Activated CD8-positive, alpha-beta memory T cell treated with anti-CD3 and anti-CD28 coated beads for 24 hours (primary cell): ENCODE data around the gene NUP214.
A peak's percentile ranks its signal among the peaks of the same experiment; 100 is the strongest.
"Not testable (repeated sequence)": the region's sequence is repeated elsewhere in the genome, so short reads cannot be mapped to it uniquely, and the experiment has no call there.

Source experiments
- DNase-seq: peaks from one replicate; pipeline ENCODE4 v3.0.0-alpha.2; 2020

NUP214 gene

DNA sequence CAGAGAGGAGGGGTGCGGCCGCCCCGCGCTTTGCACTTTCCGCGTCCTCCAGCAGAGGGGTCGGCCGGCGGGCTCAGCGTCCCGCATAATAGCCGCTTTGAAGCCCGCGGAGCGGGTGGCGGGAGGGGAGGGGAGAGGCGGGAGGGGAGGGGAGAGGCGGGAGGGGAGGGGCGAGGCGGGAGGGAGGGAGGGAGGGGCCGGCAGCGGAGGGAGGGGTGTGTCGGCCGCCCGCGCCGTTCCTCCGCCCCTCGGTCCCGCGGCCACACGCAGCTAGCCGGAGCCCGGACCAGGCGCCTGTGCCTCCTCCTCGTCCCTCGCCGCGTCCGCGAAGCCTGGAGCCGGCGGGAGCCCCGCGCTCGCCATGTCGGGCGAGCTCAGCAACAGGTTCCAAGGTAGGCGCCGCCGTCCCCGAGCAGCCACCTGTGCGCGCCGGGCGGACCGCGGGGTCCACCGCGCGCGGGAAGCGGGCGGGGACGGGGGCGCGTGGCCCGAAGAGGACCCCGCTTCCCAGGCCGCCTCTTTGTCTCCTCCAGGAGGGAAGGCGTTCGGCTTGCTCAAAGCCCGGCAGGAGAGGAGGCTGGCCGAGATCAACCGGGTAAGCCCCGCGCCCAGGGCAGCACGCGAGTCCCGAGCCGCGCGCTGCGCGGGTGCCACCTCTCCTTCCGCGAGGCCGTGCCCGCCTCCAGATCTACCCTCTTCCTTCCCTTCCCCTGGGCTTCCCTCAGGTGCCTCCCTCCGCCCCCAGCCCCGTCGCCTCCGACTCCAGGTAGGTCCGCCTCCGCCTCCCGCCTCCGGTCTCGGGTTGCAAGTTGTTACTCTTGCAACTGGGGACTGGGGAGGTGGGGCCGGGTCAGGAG, 28.9 kb upstream of the NUP214 start, which contains the start of gene AIF1L:
Gene AIF1L, plus strand, starts transcription at position 263 of the 857 bp plus-strand sequence. Its CDS starts 99 bp downstream, at position 362.
- peak; percentile 59 for DNase-seq

DNA sequence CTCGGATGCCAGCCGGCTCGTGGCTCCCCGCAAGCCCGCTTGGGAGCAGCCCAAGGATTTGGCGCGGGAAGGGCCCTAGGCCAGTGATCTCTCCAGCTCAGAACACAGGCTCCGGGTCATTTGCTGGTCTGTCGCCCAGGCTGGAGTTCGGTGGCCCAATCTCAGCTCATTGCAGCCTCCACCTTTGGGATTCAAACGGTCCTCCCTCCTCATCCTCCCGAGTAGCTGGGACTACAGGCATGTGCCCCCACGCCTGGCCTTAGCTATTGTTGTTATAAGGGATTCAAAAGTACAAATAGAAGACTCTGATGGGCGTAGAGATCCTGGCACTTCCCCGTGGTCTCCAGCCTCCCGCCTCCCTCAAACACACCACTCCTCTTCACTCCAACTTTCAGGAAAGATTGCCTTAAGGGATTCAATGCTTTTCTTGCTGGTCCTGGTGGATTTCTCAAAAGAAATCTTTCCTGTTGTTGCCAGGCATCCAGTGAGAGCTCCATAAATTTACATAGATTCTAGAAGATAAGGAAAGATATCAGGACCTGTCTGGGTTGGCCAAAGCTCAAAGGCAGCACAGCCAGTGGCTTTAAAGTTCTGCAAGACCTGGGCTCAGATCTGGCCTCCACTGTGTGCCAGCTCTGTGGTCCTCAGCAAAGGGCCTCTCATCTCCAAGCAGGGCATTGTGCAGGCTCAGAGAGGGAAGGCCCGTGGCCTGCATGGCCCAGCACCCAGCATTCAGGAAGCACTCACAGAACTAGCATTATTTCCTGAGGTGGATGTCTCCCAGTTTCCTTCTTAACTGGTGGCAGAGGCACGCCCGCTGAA, 28.0 kb upstream of the NUP214 start:
- no peak for DNase-seq

DNA sequence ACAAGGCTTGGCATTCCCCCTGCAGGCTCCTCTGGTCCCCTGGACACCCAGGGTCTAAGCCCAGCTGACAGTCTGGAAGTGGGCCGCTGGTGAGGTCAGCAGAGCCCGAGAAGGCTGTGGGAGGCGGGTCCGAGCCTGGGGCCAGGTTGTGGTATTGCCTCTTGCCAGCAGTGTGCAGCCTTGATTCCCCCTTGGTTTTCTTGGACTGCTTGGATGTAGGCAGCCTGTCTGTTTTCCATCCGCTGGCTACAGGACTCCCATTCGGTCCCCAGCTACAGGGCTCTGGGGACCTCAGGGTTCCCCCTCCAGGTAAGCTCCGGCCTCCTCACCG, 27.5 kb upstream of the NUP214 start:
- DNase-seq = no peak

DNA sequence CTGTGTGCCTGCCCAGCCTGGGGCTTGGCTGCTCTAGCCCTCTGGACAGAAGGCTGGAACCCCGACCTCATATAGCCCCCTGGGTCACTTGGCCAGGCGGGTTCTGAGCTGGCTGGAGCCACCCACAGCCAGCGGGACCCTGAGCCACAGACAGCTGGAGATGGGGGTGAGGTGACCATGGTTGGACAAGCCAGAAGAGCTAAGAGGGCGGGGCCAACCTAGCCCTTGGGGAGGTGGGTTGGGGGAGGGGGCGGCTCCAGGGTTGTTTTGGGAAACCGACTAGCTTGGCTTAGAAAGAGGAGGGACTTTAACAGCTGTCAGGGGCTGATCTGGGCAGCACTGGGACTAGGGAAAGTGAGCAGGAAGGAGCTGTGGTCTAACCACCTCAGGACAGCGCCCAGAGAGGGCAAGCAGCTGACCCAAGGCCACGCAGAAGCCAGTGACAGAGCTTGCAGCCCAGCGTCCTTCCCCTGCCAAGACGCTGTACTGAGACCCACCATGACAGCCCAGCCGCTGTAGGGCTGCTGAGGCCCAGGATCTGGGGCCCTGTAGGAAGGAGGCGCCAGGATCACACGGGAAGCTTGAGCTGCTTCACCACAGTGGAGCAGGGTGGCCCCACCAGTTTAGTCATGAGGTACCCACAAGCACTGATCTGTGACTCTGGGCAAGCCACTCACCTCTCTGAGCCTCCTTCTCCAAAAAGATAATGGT, 26.8 kb upstream of the NUP214 start:
- DNase-seq = no peak

DNA sequence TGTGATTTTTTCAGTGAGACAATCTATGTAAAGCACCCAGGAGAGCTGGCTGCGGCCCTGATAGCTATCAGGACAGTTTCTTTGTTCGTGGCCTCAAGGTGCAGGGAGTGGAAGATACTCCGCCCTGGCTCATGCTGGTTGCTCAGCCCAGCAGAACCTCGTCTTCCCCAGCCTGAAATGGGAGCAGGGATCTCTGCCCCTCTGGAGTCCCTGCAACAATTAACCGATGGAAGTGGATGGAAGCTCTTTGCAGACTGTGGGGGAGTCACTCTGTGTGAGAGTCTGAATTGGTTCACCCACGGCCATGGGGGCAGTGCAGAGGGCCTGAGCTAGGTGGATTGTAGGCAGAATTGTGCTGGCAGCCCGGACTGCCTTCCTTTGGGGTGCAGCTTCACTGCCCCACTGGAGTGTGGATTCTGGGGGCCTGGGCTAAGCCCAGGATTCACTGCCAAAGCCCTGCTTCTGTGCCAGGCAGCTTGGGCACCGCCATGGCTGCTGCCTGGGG, 26.2 kb upstream of the NUP214 start:
- DNase-seq = no peak

DNA sequence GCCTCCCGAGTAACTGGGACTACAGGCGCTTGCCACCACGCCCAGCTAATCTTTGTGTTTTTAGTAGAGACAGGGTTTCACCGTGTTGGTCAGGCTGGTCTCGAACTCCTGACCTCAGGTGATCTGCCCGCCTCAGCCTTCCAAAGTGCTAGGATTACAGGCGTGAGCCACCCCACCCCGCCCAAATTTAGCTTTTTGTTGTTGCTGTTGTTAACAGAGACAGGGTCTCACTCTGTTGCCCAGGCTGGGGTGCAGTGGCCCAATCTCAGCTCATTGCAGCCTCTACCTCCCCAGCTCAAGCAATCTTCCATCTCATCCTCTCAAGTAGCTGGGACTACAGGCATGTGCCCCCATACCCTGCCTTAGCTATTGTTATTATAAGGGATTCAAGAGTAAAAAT, 25.5 kb upstream of the NUP214 start:
- not testable (repeated sequence) for DNase-seq

DNA sequence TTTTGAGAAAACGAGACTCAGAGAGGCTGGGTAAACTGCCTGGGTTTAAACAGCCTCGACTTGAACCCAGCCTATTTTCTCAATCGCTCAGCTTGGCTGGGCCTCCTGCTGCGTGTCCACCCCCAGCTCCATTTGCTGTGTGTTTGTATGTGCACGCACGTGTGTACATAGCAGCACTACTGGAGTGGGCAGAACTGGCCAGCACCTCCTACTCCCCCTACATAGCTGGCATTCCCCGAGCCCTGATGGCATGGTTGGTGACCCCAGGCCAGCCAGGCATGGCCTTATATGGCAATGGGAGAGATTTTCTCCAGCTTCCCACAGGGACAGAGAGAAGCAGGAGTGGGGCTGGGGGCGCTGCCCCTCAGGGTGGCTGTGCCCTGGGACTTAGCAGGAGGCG, 24.9 kb upstream of the NUP214 start:
- DNase-seq = no peak

DNA sequence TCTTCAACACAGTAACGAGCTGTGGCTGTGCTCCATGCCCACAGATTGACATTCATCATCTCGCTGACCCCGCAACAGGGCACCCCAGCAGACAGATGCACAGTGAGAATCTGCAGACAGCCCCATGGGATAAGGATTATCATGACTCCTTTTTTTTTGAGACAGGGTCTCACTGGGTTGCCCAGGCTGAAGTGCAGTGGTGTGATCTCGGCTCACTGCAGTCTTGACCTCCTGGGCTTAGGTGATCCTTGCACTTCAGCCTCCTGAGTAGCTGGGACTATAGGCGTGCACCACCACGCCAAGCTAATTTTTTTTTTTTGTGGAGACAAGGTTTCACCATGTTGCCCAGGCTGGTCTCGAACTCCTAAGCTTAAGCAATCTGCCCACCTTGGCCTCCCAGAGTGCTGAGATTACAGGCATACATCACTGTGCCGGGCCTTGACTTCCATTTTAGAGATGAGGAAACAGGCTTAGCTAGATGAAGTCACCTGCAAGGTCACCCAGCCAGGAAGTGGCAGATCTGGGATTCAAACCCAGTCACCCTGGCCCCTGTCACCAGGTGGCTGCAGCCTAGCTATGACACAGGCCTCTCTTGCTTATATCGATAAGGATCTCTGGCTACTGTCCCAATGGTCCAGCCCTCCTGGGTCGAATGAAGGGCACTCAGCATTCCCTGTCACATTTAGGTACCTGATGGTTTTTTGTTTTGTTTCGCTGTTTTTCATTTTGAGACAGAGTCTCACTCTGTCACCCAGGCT, 24.0 kb upstream of the NUP214 start:
- no peak for DNase-seq

DNA sequence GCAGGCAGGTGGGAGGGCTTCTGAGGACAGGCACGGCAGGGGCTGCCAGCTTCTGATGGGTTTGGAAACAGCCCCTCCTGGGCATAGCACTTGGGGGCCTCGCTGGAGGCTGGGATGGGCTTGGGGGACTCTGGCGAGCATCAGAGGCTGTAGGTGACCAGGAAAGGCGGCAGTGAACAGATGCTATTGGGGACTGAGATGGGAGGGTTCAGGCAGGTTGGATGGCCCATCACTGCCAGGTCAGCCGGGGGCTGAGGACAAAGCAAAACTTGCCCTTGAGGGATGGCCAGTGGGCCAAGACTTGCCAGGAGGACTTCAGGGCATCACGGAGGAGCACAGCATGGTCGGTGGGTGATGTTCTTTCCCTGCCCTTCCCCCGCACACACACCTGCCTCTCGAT, 22.4 kb upstream of the NUP214 start:
- no peak for DNase-seq

DNA sequence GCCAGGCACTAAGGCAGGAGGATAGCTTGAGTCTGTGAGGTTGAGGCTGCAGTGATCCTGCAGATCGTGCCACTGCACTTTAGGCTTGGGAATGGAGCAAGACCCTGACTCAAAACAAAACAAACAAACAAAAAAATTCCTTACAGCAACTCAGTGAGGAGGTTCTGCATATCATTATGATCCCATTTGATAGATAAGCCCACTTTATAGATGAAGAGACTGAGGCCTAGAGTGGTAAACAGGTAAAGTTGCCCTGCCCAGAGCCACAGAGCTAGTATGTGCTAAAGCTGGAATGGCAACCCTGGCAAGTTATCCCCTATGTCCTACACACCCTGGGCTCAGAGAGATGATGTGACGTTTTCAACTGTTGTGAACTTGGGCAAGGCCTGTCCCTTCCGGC, 21.9 kb upstream of the NUP214 start:
- no peak for DNase-seq

DNA sequence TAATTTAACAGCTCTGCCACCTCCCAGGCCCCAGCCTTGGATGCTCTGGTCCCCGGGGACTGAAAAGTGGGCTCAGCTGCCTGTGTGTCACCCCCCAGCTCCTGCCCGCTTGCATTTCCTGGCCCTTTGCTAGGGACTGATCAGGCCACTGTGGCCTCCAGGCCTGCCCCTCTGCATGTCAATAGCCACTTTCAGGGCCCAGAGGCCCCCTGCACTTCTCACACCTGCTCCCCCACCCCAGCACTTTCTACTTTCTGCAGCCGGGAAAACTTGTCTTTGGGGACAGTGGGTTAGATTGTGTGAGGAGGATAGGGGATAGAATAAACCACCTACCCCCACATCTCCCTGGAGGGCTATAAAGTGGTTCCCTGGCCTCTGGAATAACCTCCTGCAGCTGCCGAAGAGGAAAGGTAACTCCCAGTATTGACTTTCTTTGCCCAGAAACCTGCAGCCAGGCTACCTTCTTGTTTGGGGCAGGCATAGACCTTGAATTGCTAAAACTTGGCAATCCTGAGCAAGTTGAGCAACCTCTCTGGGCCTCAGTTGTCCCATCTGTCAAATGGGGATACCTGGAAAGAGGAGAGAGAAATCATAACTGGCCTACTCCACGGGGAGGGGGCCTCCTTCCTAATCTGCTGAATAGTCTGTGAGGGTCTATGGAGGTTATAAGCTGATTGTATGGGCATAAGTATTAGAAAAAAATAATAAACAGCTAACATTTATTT, 21.2 kb upstream of the NUP214 start:
- DNase-seq = no peak

DNA sequence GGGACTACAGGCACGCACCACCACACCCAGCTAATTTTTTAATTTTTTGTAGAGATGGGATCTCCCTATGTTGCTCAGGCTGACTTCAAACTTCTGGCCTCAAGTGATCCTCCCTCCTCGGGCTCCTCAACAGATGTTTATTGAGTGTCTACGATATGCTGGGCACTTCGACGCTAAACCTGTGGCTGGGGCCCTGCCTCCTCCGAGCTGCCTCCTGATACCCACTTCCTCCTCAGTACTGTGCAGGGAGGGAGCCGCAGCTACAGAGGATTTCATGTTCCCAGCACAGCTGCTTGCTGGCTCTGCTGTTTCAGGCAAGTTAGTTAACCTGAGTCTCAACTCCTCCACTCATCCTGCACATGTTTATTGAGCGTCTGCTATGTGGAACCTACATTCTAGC, 19.4 kb upstream of the NUP214 start:
- DNase-seq = no peak

DNA sequence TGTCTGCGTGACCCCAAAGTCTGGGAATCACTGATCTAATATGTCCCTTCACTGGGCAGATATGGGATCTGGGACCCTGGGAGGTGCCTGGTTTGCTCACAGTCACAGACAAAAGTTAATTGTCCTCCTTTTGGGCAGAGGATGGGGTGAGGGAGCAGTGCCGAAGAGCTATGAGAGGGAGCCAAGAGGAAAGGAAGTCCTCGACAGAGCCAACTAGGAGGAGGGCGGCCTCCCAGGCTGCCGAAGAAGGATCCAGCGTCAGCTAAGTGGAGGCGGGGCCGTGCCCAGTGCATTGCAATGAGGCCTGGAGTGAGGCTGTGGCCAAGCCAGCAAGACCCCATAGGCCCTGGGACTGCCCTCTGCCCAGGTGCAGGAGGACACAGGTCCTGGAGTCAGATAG, 17.6 kb upstream of the NUP214 start:
- no peak for DNase-seq

DNA sequence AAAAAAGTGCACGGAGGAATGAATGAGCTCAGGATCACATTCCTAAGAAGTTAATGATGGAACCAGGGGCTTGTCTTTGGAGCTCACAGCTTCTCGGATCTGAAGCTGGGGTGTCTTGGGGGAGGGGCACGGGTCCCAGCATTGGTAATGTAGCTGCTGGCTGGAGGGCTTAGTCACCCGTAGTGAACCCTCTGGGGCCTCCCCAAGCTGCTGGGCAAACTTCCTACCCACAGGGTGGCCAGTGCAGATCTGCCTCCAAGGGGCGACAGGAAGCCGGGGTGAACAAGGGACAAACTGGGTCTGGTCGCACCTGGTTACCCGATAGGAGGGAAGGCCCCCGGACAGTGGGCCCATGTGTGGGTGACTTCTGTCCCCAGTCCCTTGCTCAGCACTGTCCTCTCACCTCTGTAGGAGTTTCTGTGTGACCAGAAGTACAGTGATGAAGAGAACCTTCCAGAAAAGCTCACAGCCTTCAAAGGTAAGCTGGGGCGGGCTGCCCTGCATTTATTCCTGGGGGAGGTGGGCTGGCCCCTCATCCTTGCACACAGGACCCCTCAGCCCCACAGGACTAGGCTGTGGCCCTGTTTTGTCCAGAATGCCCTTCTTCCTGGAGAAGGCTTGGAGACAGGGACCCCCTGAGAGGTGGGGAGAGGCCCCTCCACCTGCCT, 14.1 kb upstream of the NUP214 start:
- DNase-seq = no peak

DNA sequence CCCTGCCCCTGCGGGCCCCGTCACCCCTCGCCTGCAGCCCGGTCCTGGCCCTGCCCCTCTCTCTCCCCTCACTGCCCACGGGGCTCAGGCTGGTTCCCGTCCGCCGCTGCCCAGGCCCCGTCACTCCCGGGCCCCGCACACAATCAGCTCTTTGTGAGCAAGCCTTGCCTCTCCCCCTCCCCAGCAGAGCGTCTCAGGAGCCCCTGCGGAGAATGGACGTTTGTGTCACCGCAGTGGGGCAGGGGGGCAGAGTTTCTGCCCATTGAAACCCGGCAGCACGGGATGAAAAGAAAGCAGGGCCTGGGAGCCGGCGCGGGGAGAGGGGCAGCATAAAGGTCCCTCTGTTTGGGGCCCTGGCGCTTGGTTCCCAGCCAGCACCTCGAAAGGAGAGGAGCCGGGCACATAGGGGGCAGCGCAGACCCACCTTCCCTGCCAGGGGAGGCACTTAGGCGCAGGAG, 13.5 kb upstream of the NUP214 start:
- no peak for DNase-seq

DNA sequence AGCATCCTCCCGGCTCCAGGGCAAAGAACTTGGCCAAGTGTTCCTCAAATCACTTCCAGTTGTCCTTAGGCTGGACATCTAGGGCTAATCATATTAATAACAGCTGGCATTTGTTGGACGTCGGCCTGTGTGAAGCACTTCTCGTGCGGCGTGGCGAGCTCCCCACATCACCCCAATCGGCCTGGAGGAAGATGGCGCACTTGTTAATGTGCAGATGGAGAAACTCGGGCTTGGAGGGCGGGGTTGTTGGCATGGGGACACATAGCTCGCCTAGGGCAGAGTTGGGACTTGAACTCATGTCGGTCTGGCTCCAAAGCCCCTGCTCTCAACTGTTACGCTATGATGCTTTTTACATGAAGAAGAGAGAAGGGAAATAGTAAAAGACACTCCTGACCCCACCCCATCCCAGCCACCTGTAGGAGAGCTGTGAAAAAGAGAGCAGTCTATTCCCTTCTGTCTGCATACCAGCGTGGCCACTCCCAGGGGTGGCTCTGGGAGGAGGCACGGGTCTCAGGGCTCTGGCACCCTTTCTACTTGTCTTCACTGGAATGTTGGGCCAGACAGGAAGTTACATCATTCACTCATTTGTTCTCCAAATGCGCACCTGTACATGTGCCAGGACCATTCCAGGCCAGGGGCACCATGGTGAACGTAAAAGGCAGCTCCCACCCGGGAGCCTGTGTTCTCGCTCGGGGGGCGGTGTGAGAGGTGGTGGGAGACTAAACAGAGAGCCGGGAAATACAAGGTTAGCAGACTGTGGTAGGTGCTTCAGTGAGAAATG, 12.8 kb upstream of the NUP214 start:
- no peak for DNase-seq

DNA sequence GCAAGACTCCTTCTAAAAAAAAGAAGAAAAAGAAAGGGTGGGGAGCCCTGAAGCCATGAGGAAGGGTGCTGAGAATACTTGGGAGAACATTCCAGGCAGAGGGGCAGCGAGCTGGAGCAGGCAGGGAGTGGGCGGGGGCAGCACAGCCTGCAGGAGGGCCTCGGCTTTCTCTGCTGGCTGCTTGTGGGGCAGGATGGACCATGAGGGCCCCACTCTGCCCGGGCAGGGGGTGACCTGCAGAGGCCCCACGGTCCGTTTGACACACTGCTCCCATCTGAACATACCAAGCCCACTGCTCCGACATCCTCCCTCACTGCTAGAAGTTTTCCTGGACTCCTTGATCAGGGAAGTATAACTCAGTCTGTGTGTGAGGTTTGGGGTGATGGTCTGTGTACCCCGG, 11.7 kb upstream of the NUP214 start:
- no peak for DNase-seq

DNA sequence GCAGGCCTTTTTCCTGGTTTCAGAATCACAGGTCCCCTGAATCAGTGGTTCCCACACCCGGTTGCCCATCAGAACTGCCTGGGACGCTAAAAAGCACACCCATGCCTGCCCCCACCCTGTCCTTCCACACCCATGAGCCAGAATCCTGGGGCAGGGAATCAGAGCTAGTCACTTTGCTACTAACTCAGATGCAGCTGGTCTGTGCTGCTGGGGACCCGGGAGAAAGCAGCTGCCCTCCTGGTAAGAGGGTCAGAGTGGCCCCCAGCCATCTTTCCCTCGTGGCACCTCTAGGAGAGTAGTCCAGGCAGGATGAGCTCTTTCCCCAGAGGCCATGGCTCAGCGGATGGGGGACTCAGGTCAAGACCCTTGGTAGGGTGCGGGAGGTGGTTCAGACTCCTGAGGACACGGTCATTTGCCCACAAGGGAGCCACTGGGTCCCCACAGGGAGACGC, 11.3 kb upstream of the NUP214 start:
- DNase-seq = no peak

DNA sequence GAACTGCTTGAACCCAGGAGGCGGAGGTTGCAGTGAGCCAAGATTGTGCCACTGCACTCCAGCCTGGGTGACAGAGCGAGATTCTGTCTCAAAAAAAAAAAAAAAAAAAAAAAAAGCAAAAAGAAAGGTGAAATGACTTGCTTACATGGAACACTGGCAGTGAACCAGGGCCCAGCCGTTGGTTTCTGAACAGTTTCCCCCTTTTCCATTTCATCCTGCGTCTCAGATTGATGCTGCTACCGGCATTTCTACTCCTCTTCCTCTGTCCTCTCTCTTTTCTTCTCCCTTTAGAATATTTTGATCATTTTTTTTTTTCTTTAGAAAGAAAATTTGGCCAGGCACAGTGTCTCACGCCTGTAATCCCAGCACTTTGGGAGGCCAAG, 10.0 kb upstream of the NUP214 start:
- DNase-seq = not testable (repeated sequence)
